Muscle layer of colon (tissue), 2 donors: ENCODE measurements around the gene ISCU.
A peak's percentile ranks its signal among the peaks of the same experiment; 100 is the strongest.

ENCODE experiments used
- H3K27ac ChIP-seq: one replicate; pipeline ENCODE4 v1.7.0; 2013; ENCODE audit warnings: low read depth, mild to moderate bottlenecking, low read length, moderate library complexity
- H3K27me3 ChIP-seq, 2 donors: one replicate each; pipeline ENCODE4 v1.7.0; 2013; ENCODE audit warnings: low read length in 2 of 2, mild to moderate bottlenecking in 2 of 2; ENCODE audit not compliant: insufficient read depth in 2 of 2, control insufficient read depth in 1 of 2
- H3K36me3 ChIP-seq: one replicate; pipeline ENCODE4 v1.7.0; 2013; ENCODE audit warnings: mild to moderate bottlenecking, low read length; ENCODE audit not compliant: insufficient read depth
- H3K4me1 ChIP-seq: one replicate; pipeline ENCODE4 v1.7.0; 2013; ENCODE audit warnings: mild to moderate bottlenecking, low read length; ENCODE audit not compliant: insufficient read depth
- H3K4me3 ChIP-seq, 2 donors: one replicate each; pipeline ENCODE4 v1.7.0; 2013; ENCODE audit warnings: low read length in 2 of 2, low read depth in 1 of 2, mild to moderate bottlenecking in 1 of 2, moderate library complexity in 1 of 2
- H3K9ac ChIP-seq: one replicate; pipeline ENCODE4 v1.7.0; 2013; ENCODE audit warnings: low read length
- H3K9me3 ChIP-seq: one replicate; pipeline ENCODE4 v1.7.0; 2013; ENCODE audit warnings: mild to moderate bottlenecking, low read length
- donor health status: abdominal sarcoma.
- donor health status: Adenocarcinoma of cecum.

Gene ISCU

DNA sequence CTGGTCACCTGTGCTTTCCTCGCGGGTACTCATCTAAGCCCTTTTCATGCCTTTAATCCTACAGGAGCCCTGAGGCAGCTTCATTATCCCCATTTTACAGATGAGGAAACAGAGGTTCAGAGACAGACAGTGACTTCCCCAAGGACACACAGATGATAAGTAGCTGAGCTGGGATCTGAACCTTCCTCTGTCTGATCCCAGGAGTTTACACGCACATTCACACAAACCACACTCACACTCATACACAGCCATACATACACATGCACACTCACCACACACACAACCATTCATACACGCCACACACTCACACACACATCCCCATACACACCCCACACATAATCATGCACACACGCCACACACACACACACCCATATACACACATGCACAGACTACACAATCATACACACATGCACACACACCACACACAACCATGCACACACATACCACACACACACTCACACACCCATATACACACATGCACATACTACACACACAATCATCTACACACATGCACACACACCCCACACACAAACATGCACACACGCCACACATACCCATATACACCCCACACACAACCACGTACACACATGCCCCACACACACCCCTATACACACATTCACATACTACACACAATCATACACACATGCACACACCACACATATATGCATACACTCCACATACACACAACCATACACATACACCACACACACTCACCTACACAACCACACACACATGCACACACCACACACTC, 32.7 kb downstream of the ISCU start:
- Histone ChIP-seq H3K9ac (no peak overlapping the region), H3K36me3 (no peaks in the 10 kb centered on the region), H3K9me3 (no peaks in the 10 kb centered on the region), H3K4me1 (no peaks in the 10 kb centered on the region), H3K4me3 (no peak overlapping the region), H3K27ac (no peak overlapping the region), H3K27me3 (peaks cover 0 to 3% of the 10 kb centered on the region in 2 donors)

DNA sequence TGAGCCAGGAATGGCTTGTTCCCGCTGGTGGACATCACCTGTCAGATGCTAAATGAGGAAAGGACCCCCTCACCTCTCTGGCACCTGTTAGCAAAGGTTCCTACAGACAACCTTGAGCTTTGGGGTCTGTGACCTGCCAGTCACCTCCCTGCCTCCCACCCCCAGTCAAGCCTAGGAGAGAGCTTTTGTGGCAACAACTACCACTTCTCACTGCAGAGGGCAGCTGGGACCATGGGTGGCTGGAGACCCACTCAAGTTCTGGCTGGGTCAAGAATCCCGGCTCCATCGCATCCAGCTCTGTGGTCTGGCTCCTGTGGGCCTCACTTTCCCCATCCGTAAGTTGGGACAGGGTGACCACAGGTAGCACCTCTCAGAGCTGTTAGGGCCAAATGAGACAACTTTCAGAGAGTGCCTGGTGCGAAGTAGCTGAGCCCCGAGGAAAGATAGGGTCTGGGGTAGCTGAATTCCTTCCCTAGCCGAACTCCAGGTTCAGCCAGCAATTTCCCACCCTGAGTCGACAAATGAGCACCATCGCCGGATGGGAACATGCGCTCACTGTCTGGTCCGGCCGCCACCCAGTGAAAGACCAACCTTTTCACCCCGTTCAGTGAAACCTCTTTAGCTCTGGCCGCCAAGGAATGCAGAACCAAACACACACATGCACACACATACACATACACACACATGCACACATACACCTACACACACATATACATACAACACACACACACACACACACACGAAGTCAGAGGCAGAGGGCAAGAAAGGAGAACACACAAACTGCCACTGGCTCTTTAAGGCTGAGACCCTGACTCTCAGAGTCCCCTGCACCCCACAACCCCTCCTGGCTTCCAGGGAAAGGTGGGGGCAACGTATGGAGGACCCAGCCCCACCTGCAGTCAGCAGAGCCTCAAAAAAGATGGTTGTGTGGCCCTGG, 33.6 kb downstream of the ISCU start:
- no peaks in the 10 kb centered on the region for H3K9me3 ChIP-seq
- H3K9ac ChIP-seq, result no peak overlapping the region
- no peaks in the 10 kb centered on the region for H3K36me3 ChIP-seq
- H3K4me3 ChIP-seq, result no peak overlapping the region
- peaks cover 0 to 3% of the 10 kb centered on the region in 2 donors for H3K27me3 ChIP-seq
- no peaks in the 10 kb centered on the region for H3K4me1 ChIP-seq
- H3K27ac ChIP-seq, result no peak overlapping the region

DNA sequence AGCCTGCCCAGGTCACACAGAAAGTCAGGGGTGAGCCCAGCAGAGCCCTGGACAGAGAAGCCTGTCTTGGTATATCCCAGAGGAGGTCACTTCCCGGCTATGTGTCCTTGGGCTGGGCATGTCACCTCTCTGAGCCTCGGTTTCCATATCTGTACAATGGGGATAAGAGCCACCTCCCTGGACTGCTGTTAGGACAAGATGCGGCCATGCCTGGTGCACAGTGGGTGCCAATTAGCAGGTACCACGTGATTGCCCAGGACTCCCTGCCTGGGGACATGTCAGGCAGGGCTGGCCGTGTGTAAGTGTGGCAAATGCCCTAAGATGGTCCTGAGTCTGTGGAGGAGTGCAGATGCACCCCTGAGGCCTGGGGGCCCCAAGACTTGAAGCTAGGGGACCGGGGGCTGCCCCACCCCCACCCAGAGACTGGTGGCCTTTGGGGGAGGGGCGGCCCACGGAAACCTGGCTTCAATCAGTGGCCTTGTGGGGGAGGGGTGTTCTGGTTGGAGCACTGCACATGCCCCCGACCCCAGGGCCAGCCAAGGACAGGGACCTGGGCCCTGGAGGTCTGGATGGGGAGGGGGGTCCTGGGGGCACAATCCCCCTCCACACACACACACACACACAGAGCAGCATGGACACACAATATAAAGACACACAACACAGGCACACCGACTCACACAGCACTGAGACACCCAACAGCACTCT, 34.6 kb downstream of the ISCU start:
- H3K27me3 ChIP-seq, result peaks cover 0 to 3% of the 10 kb centered on the region in 2 donors
- no peaks in the 10 kb centered on the region for H3K4me1 ChIP-seq
- H3K36me3 ChIP-seq, result no peaks in the 10 kb centered on the region
- H3K4me3 ChIP-seq, result peak overlapping the region in 1 of 2 donors; percentile 23
- no peak overlapping the region for H3K9ac ChIP-seq
- H3K27ac ChIP-seq, result no peak overlapping the region
- no peaks in the 10 kb centered on the region for H3K9me3 ChIP-seq

DNA sequence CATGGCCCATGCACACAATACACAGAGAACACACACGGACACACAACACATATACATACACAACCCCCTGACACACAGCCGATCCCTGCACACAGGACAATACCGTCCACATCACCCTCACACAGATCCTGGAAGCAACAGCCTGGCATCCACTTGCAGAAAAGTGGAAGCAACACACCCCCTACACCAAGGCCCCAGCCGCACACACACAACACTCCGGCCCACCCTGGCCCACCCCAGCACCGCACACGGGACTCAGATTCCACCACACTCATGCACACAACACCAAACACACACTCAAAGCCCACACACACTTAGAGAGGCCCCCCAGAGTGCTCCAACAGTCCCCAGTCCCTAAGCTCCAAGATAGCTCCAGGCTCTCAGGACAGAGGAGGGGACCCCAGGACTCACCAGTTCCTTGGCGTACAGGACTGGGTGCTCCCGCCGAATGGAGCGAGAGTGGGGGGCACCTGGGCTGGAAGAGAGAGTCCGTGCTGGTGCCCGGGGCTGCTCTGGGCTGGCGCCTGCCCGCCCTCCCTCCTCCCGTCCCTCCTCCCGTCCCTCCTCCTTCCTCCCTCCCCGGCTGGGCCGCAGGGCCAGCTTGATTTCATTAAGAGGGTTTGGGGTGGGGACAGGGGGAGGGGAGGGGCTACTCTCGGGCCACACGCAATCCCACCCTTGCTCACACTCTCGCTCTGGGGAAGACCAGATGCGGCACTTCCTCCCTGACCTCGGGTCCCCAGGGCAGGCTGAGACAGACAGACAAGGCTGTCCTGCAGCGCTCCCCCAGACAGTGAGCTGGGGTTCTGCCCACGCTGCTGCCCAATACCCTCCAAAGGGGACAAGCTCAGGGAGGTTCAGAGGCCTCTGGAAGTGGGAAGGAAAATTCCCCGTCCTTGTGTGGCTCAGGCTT, 35.4 kb downstream of the ISCU start, which contains the start of gene TMEM119:
TSS of gene TMEM119 (minus strand) at position 526 of the 913 bp plus-strand sequence. CDS start 5,701 bp downstream, outside the sequence.
- Histone ChIP-seq H3K27me3 (peaks cover 0 to 3% of the 10 kb centered on the region in 2 donors), H3K27ac (no peak within 1 kb of the TSS), H3K4me1 (no peaks in the 10 kb centered on the region), H3K9me3 (no peaks in the 10 kb centered on the region), H3K9ac (no peak within 1 kb of the TSS), H3K36me3 (no peaks in the 10 kb centered on the region), H3K4me3 (peak within 1 kb of the TSS in 1 of 2 donors; percentile 23)

DNA sequence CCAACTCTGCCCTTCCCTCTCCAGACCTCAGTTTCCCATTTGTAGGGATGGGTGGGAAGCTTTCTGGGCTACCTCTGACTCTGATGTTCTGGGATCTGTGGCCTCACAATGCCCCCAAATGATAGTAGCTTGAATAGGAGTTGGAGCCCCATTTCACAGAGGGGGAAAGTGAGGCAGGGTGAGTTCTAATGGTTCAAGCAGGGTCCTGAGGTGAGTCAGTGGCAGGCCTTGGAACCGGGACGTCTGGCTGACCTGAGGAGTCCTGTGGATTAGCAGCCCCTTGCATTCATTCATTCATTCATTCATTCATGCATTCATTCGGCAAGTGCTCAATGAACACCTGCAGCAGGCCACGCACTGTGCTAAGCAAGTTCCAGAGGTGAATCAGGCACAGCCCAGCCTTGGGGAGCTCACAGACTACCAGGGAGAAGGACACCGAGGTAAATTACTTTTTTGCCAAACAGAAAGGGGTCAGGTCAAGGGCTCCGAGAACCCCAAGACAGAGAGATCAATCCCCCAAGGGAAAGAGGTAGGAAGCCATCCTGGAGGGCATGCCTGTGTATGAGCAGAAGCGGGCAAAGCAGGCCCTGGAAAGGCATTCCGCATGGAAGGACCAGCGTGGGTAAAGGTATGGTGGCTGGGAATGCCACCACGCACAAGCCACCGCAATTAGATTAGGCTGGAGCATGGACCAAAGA, 36.3 kb downstream of the ISCU start:
- Histone ChIP-seq H3K4me1 (no peaks in the 10 kb centered on the region), H3K9me3 (no peaks in the 10 kb centered on the region), H3K9ac (no peak overlapping the region), H3K4me3 (no peak overlapping the region), H3K36me3 (no peaks in the 10 kb centered on the region), H3K27ac (no peak overlapping the region), H3K27me3 (peaks cover 0 to 3% of the 10 kb centered on the region in 2 donors)

DNA sequence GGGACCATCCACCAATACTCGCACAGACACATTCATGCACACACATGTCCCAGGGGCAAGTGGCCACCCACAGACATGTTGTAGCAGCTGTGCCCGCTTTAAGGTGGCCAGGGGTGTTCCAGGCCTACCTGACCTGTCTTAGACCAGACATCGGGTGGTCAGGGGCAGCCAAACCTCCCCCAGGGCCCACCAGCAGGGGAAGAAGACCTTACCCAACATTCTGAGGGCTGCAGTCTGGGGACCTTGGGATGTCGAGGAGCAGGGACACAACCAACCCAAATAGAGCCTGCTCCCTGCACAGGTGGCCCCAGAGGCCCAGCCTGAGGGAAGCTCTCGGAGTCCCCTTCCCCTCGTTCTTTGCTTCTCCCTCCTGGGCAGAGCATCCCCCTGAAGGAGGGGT, 37.1 kb downstream of the ISCU start:
- Histone ChIP-seq H3K9me3 (no peaks in the 10 kb centered on the region), H3K27ac (no peak overlapping the region), H3K27me3 (peaks cover 0 to 10% of the 10 kb centered on the region in 2 donors), H3K4me3 (no peak overlapping the region), H3K4me1 (no peaks in the 10 kb centered on the region), H3K36me3 (no peaks in the 10 kb centered on the region), H3K9ac (no peak overlapping the region)

DNA sequence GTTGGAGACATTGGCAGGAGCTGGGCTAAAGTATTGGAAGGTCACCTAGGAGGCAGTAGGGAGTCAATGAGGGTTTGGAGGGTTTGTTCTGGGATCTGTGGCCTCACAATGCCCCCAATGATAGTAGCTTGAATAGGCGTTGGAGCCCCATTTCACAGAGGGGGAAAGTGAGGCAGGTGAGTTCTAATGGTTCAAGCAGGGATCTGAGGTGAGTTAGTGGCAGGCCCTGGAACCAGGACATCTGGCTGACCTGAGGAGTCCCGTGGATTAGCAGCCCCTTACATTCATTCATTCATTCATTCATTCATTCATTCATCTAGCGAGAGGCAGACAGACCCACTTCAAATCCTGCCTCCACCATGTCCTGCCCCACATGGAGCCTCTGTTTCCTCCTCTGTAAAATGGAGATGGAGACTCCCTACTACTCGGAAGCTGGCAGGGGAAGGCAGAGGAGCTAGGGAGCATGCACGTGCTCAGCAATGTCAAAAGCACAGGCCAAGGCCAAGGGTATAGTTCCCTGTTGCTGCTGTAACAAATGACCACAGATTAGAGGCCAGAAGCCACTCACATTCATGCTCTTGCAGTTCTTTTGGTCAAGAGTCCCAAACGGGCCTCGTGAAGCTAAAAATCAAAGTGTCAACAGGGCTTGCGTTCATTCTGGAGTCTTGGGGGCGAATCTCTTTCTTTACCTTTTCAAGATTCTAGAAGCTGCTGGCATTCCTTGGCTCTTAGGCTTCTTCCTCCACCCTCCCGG, 37.7 kb downstream of the ISCU start:
- no peak overlapping the region for H3K4me3 ChIP-seq
- no peaks in the 10 kb centered on the region for H3K4me1 ChIP-seq
- no peaks in the 10 kb centered on the region for H3K36me3 ChIP-seq
- peaks cover 0 to 10% of the 10 kb centered on the region in 2 donors for H3K27me3 ChIP-seq
- H3K9ac ChIP-seq, result no peak overlapping the region
- no peak overlapping the region for H3K27ac ChIP-seq
- H3K9me3 ChIP-seq, result no peaks in the 10 kb centered on the region

DNA sequence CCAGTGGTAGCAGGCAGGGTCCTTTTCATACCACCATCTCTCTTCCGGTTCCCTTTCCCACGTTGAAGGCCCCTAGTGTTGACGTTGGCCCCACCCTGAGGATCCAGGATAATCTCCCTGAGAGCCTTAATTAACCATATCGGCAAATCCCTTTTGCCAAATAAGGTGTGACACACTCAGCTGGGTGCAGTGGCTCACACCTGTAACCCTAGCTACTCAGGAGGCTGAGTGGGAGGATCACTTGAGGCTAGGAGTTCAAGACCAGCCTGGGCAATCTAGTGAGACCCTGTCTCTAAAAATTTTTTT, 38.3 kb downstream of the ISCU start:
- Histone ChIP-seq H3K36me3 (no peaks in the 10 kb centered on the region), H3K9me3 (no peaks in the 10 kb centered on the region), H3K9ac (no peak overlapping the region), H3K4me3 (no peak overlapping the region), H3K4me1 (no peaks in the 10 kb centered on the region), H3K27ac (no peak overlapping the region), H3K27me3 (peaks cover 0 to 10% of the 10 kb centered on the region in 2 donors)

DNA sequence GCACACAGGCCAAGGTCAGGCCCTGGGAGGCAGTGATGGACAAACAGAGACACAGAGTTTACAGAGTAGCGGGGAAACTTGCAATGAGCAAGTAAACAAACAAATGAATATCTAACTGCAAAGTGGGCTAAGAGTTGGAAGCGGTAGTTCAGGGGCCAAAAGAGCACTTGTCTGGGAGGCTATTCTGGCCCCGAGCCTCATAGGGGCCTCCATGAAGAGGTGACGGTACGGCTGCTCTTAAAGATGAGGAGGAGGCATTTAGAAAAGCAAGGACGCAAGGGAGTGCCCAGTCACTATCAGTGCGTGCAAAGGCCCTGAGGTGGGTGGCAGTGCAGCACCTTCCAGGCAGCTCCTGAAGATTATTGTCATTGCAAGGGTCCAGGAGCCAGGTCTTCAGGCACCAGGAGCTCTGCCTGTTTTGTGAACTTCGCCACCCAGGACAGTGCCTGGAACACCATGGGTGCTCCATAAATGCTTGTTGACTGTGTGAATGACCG, 39.9 kb downstream of the ISCU start:
- H3K9ac ChIP-seq, result no peak overlapping the region
- no peaks in the 10 kb centered on the region for H3K4me1 ChIP-seq
- H3K36me3 ChIP-seq, result no peaks in the 10 kb centered on the region
- no peak overlapping the region for H3K4me3 ChIP-seq
- H3K27me3 ChIP-seq, result peaks cover 0 to 7% of the 10 kb centered on the region in 2 donors
- H3K9me3 ChIP-seq, result no peaks in the 10 kb centered on the region
- no peak overlapping the region for H3K27ac ChIP-seq
